Measurements from ENCODE around the gene EML6.
"Not testable (repeated sequence)": the region's sequence is repeated elsewhere in the genome, so short reads cannot be mapped to it uniquely, and the experiment has no call there.

The EML6 gene
- total RNA-seq: 2.4 reads per million, percentile 7 among the genes with 10 or more reads in this experiment

DNA sequence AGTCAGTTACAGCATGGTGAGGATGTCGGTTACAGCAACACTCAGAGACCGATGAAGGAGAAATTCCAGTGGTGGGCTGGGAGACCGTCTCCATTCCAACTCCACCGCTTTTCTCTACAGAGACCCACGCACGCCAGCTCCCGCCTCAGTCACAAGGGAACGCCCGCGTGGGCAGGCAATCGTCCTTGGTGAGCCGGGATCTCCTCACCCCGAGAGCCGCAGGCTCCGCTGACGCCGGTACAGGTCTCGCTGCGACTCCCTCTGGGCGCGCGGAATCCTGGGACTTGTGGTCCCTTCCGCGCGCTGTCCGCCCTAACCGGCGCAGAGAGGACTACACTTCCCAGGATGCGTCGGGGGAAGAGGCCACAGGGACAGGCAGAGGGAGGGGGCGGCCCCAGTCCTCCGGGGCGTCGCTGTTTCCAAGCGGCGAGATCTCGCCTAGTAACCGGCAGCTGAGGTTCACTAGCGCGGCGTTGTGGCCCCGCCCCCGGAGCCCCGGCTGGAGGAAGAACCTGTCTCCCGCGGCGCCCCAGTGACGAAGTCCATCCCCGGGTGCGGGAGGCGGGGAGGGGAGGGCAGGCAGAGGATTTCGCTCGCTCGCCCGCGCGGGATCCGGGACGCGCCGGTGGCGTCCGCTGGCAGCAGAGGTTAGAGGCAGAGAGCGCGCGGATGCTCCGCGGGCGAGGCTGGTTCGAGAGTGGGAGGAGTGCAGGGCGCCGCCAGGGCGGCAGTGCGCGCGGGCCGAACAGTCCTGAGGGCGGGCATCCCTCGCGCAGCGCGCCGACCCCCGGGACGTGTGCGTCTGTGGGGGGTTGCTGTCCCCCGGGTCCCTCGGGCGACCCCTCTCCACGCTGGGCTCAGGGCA, at the start of gene EML6:
Gene EML6 (plus strand): TSS at position 532 of the 865 bp plus-strand sequence. CDS start 1,400 bp downstream, outside the sequence.
- DNase-seq: peak; percentile 99

DNA sequence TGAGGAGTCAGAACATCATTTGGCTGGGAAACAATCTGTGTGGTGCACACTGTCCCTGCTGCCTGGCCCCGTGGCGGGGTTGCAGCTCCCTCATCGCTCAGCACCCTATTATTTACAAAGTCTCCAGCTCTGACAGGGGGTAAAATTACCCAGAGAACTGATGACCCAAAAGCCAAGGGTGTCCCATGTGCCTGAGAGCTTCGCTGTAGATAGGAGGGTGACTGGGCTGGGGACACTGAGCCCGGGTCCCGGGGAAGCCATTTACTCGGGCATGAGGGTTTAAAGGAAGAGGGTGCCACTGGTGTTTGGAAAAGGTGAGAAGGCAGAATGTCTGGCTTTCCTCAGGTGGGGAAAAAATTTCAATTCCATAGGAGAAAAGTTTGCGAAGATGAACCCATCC, 48.2 kb upstream of the EML6 start:
- no peak for DNase-seq

DNA sequence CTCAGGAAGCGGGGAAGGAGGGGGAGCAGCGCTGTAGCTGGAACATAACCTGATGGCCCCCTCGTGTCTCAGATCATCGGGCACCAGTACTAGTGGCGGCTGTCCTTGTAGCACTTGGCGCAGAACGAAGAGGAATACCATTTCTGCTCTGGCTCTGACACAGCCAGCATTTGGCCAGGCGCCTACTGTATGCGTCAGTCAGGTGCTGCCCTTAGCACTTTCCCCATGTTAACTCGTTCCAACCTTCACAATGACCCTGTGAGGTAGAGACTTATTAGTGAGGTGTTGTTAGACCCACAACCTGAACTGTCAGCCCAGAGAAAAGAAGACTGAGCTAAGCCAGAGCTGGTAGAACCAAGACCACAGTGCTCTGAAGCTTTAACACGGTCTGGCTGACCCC, 47.7 kb upstream of the EML6 start:
- no peak for DNase-seq

DNA sequence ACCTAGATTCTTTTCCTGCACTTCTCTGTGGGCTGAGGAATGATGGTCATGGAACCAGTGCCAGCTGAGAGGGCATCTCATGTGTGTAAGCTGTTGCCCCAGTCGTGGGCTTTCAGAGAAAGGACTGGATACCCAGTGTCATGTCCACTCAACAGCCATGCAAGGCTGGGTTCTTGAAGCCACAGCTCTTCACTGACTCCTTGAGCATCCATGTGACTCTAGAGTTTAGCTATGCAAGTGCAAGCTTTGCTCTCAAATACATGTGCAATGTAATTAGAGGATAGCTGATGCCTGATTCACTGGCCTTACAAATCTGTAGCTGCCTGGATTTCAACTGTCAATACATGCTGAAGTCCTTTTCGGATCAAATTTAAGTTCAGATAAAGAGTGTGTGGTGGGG, 46.8 kb upstream of the EML6 start:
- no peak for DNase-seq

DNA sequence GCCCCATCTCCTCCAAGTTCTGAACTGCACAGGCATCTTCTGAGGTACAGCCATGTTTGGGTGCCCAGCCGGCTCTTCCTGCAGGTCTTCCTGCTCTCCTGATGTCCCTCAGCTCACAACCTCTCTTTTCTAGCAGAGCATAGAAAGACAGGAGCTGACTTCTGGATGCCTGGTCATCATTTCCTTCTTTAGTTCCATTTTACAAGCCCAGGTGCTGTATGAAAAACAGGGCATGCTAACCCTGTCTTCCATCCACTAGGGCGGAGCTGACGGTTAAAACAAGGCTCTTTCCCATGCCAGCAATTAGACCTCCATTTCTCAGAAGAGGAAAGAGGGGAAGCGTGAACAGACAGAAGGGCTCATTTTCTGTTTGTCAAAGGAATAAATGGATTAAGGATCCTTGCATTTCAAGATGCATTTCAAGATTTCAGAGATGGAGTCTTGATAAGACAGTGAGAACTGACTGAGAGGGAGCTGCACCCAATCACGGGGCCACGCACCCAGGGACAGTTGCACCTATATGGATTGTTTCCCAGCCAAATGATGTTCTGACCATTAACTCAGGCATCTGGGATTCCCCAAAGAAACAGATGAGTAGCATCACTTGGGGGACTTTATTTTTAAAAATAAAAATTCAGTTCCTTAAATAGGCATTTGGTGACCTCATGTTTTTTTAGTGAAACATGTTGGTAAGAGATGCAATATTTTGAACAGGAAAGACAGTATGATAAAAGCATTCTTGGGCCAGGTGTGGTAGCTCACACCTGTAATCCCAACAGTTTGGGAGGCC, 45.8 kb upstream of the EML6 start:
- DNase-seq: no peak

GRCh38 chr2:54678719-54679118, 44.7 kb upstream of the EML6 start:
- DNase-seq: no peak

GRCh38 chr2:54680397-54681041, 42.9 kb upstream of the EML6 start:
- DNase-seq: no peak

GRCh38 chr2:54681416-54681815, 42.0 kb upstream of the EML6 start:
- no peak for DNase-seq

DNA sequence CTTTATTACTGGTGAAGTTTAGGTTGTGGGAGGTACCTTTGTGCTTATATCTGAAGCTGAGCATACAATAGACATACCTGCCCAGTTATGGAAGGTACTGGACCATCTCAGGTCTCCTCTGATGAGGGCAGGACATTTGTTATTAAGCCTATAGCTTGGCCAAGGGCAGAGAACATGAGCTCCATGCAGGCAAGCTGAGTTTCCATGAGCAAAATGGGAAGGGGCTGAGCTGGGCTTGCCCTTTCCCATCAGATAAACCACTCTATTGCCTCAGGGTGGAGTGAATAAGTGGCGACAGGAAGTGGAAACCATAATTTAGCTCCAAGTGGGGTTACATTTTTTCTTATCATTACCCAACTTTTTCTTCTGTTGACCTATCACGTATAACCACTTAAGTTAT, 39.9 kb upstream of the EML6 start:
- DNase-seq: no peak

DNA sequence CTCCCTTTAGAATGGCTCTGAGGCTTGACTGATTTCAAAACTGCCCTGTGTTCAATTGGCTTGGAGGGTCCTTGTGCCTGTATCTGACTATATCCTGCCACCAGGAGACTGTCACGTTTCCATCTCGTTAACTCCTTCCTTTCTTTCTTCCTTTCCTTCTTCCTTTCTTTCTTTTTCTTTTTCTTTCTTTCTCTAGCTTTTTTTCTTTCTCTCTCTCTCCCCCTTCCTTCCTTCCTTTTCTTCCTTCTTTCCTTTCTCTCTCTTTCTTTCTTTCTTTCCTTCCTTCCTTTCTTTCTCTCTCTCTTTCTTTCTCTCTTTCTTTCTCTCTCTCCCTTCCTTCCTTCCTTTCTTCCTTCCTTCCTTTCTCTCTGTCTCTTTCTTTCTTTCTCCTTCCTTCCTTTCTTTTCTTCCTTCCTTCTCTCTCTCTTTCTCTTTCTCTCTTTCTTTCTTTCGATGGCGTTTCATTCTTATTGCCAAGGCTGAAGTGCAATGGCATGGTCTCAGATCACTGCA, 38.1 kb upstream of the EML6 start:
- DNase-seq: no peak

DNA sequence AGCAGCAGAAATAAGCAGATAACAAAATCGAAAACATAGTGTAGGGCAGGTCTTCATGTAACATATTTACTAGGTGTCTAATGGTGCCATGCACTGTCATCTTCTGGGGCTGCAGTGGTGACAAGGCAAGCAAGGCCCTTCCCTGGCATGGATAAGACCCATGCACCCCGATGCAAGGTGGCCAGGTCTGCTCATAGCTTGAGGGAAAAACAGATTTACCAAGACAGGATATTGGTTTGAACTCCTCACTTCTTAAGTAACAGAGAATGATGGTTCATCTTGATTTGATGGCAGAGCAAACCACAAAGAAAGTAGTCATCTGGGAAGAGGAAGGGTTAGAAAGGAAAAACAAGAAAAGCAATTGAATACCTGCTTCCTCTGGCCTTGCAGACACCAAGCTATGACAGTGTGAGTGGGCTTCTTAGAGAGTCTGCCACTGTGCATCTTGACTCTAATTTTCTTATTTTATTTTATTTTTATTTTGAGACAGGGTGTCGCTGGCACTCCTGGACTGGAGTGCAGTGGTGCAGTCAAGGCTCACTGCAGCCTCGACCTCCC, 35.8 kb upstream of the EML6 start:
- DNase-seq: no peak

GRCh38 chr2:54691445-54692135, 31.9 kb upstream of the EML6 start:
- DNase-seq: no peak

- no peak for DNase-seq
Measured at GRCh38 chr2:54692556-54692955, 30.9 kb upstream of the EML6 start.

DNA sequence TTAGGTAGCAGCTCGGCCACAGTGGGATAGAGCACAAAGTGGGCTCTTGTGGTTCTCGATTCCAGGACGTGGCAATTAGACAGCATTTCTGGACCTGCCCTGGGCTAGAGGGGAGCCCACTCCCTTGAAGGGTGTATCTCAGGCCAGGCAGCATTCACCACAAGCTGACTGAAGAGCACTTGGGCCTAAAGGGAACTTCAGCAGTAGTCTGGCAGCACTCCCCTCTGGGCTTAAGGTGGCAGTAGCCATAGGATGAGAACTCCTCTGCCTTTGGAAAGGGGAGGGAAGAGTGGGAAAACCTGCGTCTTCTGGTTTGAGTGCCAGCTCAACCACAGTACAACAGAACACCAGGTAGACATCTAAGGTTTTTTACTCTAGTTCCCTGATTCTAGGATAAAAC, 28.1 kb upstream of the EML6 start:
- DNase-seq: no peak

DNA sequence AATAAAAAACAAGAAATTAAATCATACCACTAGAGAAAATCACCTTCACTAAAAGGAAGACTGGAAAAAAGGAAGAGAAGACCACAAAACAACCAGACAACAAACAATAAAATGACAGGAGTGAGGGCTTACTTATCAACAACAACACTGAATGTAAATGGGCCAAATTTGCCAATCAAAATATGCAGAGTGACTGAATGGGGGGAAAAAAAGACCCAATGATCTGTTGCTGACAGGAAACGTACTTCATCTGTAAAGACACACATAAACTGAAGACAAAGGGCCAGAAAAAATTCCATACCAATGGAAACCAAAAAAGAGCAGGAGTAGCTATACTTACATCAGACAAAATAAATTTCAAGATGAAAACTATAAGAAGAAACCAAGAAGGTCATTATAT, 25.5 kb upstream of the EML6 start:
- DNase-seq: no peak

- DNase-seq: not testable (repeated sequence)
Measured at GRCh38 chr2:54698926-54699325, 24.5 kb upstream of the EML6 start.

GRCh38 chr2:54699665-54700064, 23.8 kb upstream of the EML6 start:
- no peak for DNase-seq

DNA sequence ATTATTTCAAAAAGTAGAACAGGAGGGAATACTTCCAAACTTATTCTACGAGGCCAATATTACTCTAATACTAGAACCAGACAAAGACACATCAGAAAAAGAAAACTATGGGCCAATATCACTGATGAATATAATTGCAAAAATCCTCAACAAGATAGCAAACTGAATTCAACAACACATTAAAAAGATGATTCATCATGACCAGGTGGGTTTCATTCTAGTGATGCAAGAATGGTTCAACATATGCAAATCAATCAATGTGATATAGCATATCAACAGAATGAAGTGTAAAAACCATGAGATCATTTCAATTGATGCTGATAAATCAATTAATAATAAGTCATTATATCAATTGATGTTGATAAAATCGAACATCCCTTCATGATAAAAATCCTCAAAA, 22.4 kb upstream of the EML6 start:
- no peak for DNase-seq

GRCh38 chr2:54704238-54704637, 19.2 kb upstream of the EML6 start:
- DNase-seq: no peak

DNA sequence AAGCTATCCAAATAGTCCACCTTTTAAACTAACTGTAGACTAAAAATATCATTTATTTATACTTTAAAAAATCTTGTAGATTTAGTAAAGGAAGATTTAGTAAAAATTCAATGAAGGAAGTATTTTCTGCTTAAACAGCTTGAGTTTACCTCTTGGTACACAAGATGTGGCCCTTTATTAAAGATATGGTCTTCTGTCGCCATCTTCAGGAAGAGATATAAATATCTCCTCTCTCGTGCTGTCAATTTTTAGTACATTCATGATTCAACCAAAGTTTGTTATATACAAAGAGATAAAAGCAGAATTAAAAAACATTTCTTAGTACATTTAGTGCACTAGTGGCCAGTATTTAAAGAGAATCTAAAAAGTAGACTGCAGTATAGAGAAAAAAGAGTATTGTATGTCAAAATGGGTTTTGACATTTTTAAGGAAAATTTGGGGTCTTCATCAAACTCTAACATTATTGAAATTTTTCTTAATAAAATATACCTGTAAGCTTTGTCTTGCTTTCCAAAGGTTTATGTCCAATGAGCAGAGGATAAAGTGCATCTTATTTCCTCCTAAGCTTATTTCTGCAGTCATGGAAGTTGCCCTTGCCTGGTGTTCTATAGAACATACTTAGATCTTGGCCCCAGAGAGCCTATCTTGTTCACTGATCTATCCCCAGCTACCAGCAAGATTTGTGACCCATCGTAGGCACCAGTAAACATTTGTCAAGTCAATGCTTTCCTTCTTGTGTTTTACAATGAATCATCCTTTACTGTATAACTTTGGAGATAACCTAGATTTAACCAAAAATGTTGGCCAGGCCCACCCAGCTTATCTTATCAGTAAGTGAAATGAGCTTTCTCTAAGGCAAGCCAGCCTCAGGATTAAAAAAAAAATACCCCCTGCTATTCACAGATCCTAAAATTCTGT, 18.5 kb upstream of the EML6 start:
- DNase-seq: no peak

DNA sequence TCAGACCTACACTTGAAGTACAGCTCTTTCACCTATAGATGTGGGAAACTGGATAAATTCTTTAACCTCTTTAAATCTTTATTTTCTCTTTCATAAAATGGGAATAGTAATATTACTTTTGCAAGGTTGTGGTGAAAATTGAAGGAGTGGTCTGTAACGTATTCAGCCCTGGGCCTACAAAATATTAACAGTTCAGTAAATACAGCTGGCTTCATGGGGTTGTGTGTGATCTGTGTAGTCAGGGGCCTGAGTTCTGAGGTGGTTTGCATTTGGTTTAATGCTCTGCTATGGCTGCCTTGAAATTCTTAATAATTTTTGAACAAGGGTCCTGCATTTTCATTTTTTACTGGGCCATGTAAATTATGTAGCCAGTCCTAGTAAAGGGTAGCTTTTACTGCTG, 16.8 kb upstream of the EML6 start:
- no peak for DNase-seq
